ENCODE results near the gene KIF19.

KIF19 gene

DNA sequence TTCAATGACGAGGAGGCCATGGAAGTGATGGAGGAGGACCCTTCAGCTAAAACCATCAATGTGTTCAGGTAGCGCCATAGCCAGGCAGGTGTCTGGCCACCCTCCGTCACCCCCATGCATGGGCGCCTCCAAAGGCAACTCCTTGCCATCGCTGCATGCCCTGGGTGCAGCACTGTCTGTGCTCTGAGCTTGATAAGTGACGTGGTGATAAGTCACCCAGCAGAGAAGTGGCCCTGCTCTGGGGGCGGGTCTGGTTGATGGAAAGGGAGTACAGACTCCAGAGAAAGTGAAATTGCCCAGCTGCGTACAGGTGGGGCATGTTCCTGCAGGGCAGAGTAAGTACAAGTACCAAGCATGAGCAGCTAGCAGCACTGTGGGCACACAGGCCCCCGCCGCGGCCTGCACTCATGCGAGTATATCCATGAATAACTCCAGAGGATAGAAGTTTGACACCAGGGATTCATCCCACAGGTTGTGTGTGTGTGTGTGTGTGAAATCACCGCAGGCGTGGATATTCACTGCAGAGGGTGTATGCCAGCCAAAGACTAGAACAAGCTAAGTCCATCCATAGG lies 38.9 kb upstream of the KIF19 start:
- H3K27ac ChIP-seq (replicated peaks): no peak overlapping the region
- TF ChIP-seq, protein P1, sequence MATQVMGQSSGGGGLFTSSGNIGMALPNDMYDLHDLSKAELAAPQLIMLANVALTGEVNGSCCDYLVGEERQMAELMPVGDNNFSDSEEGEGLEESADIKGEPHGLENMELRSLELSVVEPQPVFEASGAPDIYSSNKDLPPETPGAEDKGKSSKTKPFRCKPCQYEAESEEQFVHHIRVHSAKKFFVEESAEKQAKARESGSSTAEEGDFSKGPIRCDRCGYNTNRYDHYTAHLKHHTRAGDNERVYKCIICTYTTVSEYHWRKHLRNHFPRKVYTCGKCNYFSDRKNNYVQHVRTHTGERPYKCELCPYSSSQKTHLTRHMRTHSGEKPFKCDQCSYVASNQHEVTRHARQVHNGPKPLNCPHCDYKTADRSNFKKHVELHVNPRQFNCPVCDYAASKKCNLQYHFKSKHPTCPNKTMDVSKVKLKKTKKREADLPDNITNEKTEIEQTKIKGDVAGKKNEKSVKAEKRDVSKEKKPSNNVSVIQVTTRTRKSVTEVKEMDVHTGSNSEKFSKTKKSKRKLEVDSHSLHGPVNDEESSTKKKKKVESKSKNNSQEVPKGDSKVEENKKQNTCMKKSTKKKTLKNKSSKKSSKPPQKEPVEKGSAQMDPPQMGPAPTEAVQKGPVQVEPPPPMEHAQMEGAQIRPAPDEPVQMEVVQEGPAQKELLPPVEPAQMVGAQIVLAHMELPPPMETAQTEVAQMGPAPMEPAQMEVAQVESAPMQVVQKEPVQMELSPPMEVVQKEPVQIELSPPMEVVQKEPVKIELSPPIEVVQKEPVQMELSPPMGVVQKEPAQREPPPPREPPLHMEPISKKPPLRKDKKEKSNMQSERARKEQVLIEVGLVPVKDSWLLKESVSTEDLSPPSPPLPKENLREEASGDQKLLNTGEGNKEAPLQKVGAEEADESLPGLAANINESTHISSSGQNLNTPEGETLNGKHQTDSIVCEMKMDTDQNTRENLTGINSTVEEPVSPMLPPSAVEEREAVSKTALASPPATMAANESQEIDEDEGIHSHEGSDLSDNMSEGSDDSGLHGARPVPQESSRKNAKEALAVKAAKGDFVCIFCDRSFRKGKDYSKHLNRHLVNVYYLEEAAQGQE (IDR thresholded peaks at IDR 0.05; ENCODE audit: insufficient replicate concordance, low read depth): no peak
- TF ChIP-seq POLR2AphosphoS5 (IDR thresholded peaks at IDR 0.05; ENCODE audit: low read depth) (no peak), GABPA (IDR thresholded peaks at IDR 0.05; ENCODE audit: low read depth) (no peak), SPI1 (IDR thresholded peaks at IDR 0.05; ENCODE audit: borderline replicate concordance, low read depth) (no peak)
- TF ChIP-seq, protein P2, sequence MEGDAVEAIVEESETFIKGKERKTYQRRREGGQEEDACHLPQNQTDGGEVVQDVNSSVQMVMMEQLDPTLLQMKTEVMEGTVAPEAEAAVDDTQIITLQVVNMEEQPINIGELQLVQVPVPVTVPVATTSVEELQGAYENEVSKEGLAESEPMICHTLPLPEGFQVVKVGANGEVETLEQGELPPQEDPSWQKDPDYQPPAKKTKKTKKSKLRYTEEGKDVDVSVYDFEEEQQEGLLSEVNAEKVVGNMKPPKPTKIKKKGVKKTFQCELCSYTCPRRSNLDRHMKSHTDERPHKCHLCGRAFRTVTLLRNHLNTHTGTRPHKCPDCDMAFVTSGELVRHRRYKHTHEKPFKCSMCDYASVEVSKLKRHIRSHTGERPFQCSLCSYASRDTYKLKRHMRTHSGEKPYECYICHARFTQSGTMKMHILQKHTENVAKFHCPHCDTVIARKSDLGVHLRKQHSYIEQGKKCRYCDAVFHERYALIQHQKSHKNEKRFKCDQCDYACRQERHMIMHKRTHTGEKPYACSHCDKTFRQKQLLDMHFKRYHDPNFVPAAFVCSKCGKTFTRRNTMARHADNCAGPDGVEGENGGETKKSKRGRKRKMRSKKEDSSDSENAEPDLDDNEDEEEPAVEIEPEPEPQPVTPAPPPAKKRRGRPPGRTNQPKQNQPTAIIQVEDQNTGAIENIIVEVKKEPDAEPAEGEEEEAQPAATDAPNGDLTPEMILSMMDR (IDR thresholded peaks at IDR 0.05; ENCODE audit: insufficient read depth, low read length): no peak
- H3K27me3 ChIP-seq (ENCODE audit: insufficient read depth, poor library complexity, severe bottlenecking): peaks cover 2% of the 10 kb centered on the region
- DNase-seq (ENCODE audit: low read depth in 1 of 2, low spot score in 1 of 2): no peak
- H3K4me3 ChIP-seq (replicated peaks; ENCODE audit: insufficient read depth, low read length): no peak overlapping the region

DNA sequence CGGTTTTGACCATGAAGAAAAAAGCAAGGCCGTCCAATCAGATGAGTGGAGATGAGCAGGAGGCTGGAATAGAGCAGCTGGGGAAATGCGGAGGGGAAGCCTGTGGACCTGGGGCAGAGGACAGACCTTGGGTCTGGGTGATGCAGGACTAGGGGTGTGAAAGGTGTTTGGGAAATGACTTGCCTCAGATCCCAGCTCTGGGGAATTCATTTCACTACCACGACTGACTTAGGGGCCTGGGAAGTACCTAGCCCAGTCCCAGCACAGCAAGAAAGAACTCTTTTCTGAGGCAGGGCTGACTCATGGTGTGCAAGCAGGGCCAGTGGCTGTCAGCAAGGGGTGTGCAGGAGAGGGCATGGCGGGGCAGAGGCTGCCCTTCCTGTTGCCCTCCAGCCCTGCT lies 37.2 kb upstream of the KIF19 start:
- Histone ChIP-seq H3K27me3 (ENCODE audit: insufficient read depth, poor library complexity, severe bottlenecking) (peaks cover 2% of the 10 kb centered on the region), H3K4me3 (replicated peaks; ENCODE audit: insufficient read depth, low read length) (no peak overlapping the region), H3K27ac (replicated peaks) (no peak overlapping the region)
- DNase-seq (ENCODE audit: low read depth in 1 of 2, low spot score in 1 of 2): no peak
- TF ChIP-seq SPI1 (IDR thresholded peaks at IDR 0.05; ENCODE audit: borderline replicate concordance, low read depth) (no peak), GABPA (IDR thresholded peaks at IDR 0.05; ENCODE audit: low read depth) (no peak)
- TF ChIP-seq, protein P1 (IDR thresholded peaks at IDR 0.05; ENCODE audit: insufficient replicate concordance, low read depth): no peak

DNA sequence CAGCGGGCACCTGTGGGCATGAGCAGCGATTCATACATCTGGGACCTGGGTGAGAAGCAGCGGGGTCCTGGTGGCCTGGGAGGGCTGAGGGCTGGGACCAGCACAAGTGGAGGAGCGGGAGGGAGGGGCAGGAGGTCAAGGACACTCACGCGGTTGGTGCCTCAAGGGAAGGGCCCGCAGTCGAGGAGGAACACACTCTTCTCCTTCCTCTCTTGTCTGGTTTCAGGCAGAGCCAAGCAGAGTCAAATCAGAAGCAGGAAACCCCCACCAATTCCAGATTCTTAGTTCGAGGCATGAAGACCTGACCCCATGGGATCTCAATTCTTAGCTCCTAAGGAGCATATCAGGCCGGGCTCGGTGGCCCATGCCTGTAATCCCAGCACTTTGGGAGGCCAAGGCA lies 36.3 kb upstream of the KIF19 start:
- Histone ChIP-seq H3K4me3 (replicated peaks; ENCODE audit: insufficient read depth, low read length) (no peak overlapping the region), H3K27ac (replicated peaks) (no peak overlapping the region), H3K27me3 (ENCODE audit: insufficient read depth, poor library complexity, severe bottlenecking) (peaks cover 2% of the 10 kb centered on the region)
- DNase-seq (ENCODE audit: low read depth in 1 of 2, low spot score in 1 of 2): no peak
- TF ChIP-seq, protein P1 (IDR thresholded peaks at IDR 0.05; ENCODE audit: insufficient replicate concordance, low read depth): no peak

DNA sequence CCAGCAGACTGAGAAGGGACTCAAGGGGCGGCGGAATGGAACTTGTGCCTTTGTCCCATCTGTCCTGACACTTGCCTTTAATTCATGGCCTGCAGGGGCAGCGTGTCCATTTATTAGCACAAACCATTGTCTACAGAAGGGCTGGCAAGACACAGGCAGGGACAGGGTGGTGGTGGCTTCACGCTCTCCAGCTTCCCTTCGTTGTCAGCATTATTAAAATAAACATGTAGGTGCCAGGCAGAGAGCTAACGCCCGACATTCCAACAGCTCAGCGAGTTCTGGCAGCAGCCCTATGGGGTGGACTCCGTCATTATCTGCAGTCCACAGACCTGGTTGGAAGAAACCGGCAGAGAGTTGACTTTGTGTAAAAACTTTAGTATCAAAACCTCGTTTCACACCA lies 35.7 kb upstream of the KIF19 start:
- TF ChIP-seq, protein P1 (IDR thresholded peaks at IDR 0.05; ENCODE audit: insufficient replicate concordance, low read depth): no peak
- no peak for TF ChIP-seq SPI1 (IDR thresholded peaks at IDR 0.05; ENCODE audit: borderline replicate concordance, low read depth)
- no peaks in the 10 kb centered on the region for H3K27me3 ChIP-seq (ENCODE audit: insufficient read depth, poor library complexity, severe bottlenecking)
- no peak overlapping the region for H3K4me3 ChIP-seq (replicated peaks; ENCODE audit: insufficient read depth, low read length)
- no peak for DNase-seq (ENCODE audit: low read depth in 1 of 2, low spot score in 1 of 2)
- no peak overlapping the region for H3K27ac ChIP-seq (replicated peaks)
